Right cardiac atrium (tissue), 5 donors: ENCODE measurements around the gene REEP3. TPM values are rescaled to one million over a fixed set of nuclear protein-coding genes. Genes with fewer than 3 reads are reported as not detected.
"Not testable (repeated sequence)": the region's sequence is repeated elsewhere in the genome, so short reads cannot be mapped to it uniquely, and the experiment has no call there.

Experiments used
- ATAC-seq, 2 donors: fragments of 200-7000 bp; cut with Tn5 transposase; one replicate each; pipeline versions ENCODE4 v1.8.0 to v1.9.1; 2020; ENCODE audit warnings: moderate library complexity in 2 of 2, mild to moderate bottlenecking in 1 of 2
- DNase-seq, 3 donors: peaks; one replicate each; pipeline ENCODE4 v3.0.0-alpha.2; 2020
- H3K27ac ChIP-seq: one replicate; pipeline ENCODE4 v1.5.1; 2013; ENCODE audit warnings: mild to moderate bottlenecking, low read length, control low read depth, moderate library complexity
- H3K27me3 ChIP-seq: one replicate; pipeline ENCODE4 v1.6.1; 2013; ENCODE audit not compliant: control insufficient read depth, insufficient read depth
- H3K4me1 ChIP-seq: one replicate; pipeline ENCODE4 v1.6.1; 2013; ENCODE audit warnings: low read length; ENCODE audit not compliant: control insufficient read depth, insufficient read depth
- H3K4me3 ChIP-seq: one replicate; pipeline ENCODE4 v1.5.1; 2013; ENCODE audit warnings: low read length, control low read depth
- H3K9me3 ChIP-seq: one replicate; pipeline ENCODE4 v1.6.1; 2013; ENCODE audit warnings: low read length; ENCODE audit not compliant: control insufficient read depth
- WGBS: extraction: QIAGEN DNeasy Blood & Tissue Kit; methylation state at CpG from one replicate; pipeline ENCODE4 v1.1.7; 2013; 5-methylcytosine and 5-hydroxymethylcytosine counted together
- intact Hi-C, 4 donors: fragments of 100-400 bp; cut with DNase I; formaldehyde crosslinking; loops; one replicate each; pipeline versions ENCODE4 v1.11.0 to v1.14.0; 2022 to 2023
- polyA plus RNA-seq: library from polyadenylated mRNA; stranded (reverse); fragments of 200-250 nt; gene quantifications from one replicate; pipeline ENCODE4 v1.2.3, GENCODE V29; 2013
- total RNA-seq, 4 donors: library from RNA; stranded (reverse); fragmentation: NEBNext Ultra II Directional; extraction: Animal tissue kit (Norgen Biotek cat#: 25700); gene quantifications; one replicate each; pipeline ENCODE4 v1.2.1, GENCODE V29; 2021
- donor health status: healthy with polysubstance abuse.
- donor health status: DM: no; HTN: yes; CAD: no.
- donor health status: DM: no; HTN: no; CAD: no.
- donor health status: DM: no; HTN: yes; CAD: no; lungs with severe emphysema.
- donor health status: DM: yes; HTN: yes; CAD: no.

Gene REEP3
- total and polyA plus RNA-seq, 5 donors, result 11.9 to 29.7 (median 23.0) TPM

- no peak for DNase-seq
- Histone ChIP-seq H3K4me3 (no peak overlapping the region), H3K27ac (no peak overlapping the region), H3K27me3 (no peaks in the 10 kb centered on the region), H3K9me3 (no peaks in the 10 kb centered on the region), H3K4me1 (peaks cover 2% of the 10 kb centered on the region)
- 62% methylated on average over 3 of the region's 3 CpGs for WGBS
- intact Hi-C loops, result no loop called here
- ATAC-seq, result no peak
Measured at GRCh38 chr10:63549810-63550209, 28.6 kb downstream of the REEP3 start.

GRCh38 chr10:63553031-63553430 lies 31.8 kb downstream of the REEP3 start:
- 88% methylated on average over 4 of the region's 4 CpGs for WGBS
- Histone ChIP-seq H3K4me3 (no peak overlapping the region), H3K4me1 (no peaks in the 10 kb centered on the region), H3K27ac (no peak overlapping the region), H3K27me3 (no peaks in the 10 kb centered on the region), H3K9me3 (no peaks in the 10 kb centered on the region)
- no peak for ATAC-seq
- no peak for DNase-seq
- intact Hi-C loops, result no loop called here

- intact Hi-C loops, result no loop called here
- H3K27ac ChIP-seq, result no peak overlapping the region
- H3K4me1 ChIP-seq, result no peaks in the 10 kb centered on the region
- H3K4me3 ChIP-seq, result no peak overlapping the region
- H3K9me3 ChIP-seq, result no peaks in the 10 kb centered on the region
- 93% methylated on average over 6 of the region's 6 CpGs for WGBS
- DNase-seq, result no peak
- no peaks in the 10 kb centered on the region for H3K27me3 ChIP-seq
- no peak for ATAC-seq
Measured at GRCh38 chr10:63553473-63553872, 32.3 kb downstream of the REEP3 start.

GRCh38 chr10:63554657-63555056 lies 33.5 kb downstream of the REEP3 start:
- Histone ChIP-seq H3K4me3 (no peak overlapping the region), H3K27ac (no peak overlapping the region), H3K27me3 (no peaks in the 10 kb centered on the region), H3K9me3 (no peaks in the 10 kb centered on the region), H3K4me1 (no peaks in the 10 kb centered on the region)
- ATAC-seq (peak in 1 of 2 donors; percentile 52), DNase-seq (no peak)
- intact Hi-C loops, result no loop called here
- 89% methylated on average over 2 of the region's 2 CpGs for WGBS

GRCh38 chr10:63555330-63555729 lies 34.1 kb downstream of the REEP3 start:
- H3K27me3 ChIP-seq, result no peaks in the 10 kb centered on the region
- 66% methylated on average over 2 of the region's 2 CpGs for WGBS
- intact Hi-C loops, result no loop called here
- no peak for DNase-seq
- H3K27ac ChIP-seq, result no peak overlapping the region
- H3K4me3 ChIP-seq, result no peak overlapping the region
- no peaks in the 10 kb centered on the region for H3K9me3 ChIP-seq
- no peak for ATAC-seq
- no peaks in the 10 kb centered on the region for H3K4me1 ChIP-seq

GRCh38 chr10:63558132-63558784 lies 37.1 kb downstream of the REEP3 start:
- intact Hi-C loops, result no loop called here
- Histone ChIP-seq H3K9me3 (no peaks in the 10 kb centered on the region), H3K4me3 (no peak overlapping the region), H3K4me1 (no peaks in the 10 kb centered on the region), H3K27ac (no peak overlapping the region), H3K27me3 (no peaks in the 10 kb centered on the region)
- ATAC-seq, result no peak
- 98% methylated on average over 5 of the region's 5 CpGs for WGBS
- no peak for DNase-seq

- H3K27me3 ChIP-seq, result no peaks in the 10 kb centered on the region
- WGBS, result 71% methylated on average over 5 of the region's 5 CpGs
- no peak overlapping the region for H3K4me3 ChIP-seq
- no peak for ATAC-seq
- intact Hi-C loops, result no loop called here
- DNase-seq, result no peak
- H3K27ac ChIP-seq, result no peak overlapping the region
- H3K9me3 ChIP-seq, result no peaks in the 10 kb centered on the region
- H3K4me1 ChIP-seq, result no peaks in the 10 kb centered on the region
Measured at GRCh38 chr10:63561341-63561740, 40.1 kb downstream of the REEP3 start.

- Histone ChIP-seq H3K9me3 (no peaks in the 10 kb centered on the region), H3K4me1 (no peaks in the 10 kb centered on the region), H3K27ac (no peak overlapping the region), H3K4me3 (no peak overlapping the region), H3K27me3 (no peaks in the 10 kb centered on the region)
- ATAC-seq (no peak), DNase-seq (no peak)
- WGBS, result 91% methylated on average over 3 of the region's 3 CpGs
- intact Hi-C loops, result no loop called here
Measured at GRCh38 chr10:63562391-63562790, 41.2 kb downstream of the REEP3 start.

- Histone ChIP-seq H3K4me3 (no peak overlapping the region), H3K4me1 (no peaks in the 10 kb centered on the region), H3K27ac (no peak overlapping the region), H3K9me3 (no peaks in the 10 kb centered on the region), H3K27me3 (no peaks in the 10 kb centered on the region)
- intact Hi-C loops, result no loop called here
- no peak for DNase-seq
- 71% methylated on average over 4 of the region's 4 CpGs for WGBS
- ATAC-seq, result peak in 1 of 2 donors; percentile 50
Measured at GRCh38 chr10:63562857-63563256, 41.7 kb downstream of the REEP3 start.

- H3K4me3 ChIP-seq, result no peak overlapping the region
- no peaks in the 10 kb centered on the region for H3K4me1 ChIP-seq
- WGBS, result 53% methylated on average over 3 of the region's 3 CpGs
- no peak for ATAC-seq
- H3K9me3 ChIP-seq, result no peaks in the 10 kb centered on the region
- H3K27me3 ChIP-seq, result no peaks in the 10 kb centered on the region
- intact Hi-C loops, result no loop called here
- no peak overlapping the region for H3K27ac ChIP-seq
- DNase-seq, result no peak
Measured at GRCh38 chr10:63563623-63564022, 42.4 kb downstream of the REEP3 start.

- not testable (repeated sequence) for H3K9me3 ChIP-seq
Measured at GRCh38 chr10:63564731-63565130, 43.5 kb downstream of the REEP3 start.

More at GRCh38 chr10:63564731-63565130, 43.5 kb downstream of the REEP3 start:
- H3K27me3 ChIP-seq, H3K27ac ChIP-seq, ATAC-seq, H3K4me1 ChIP-seq, H3K4me3 ChIP-seq, intact Hi-C loops, DNase-seq: not testable (repeated sequence)
- WGBS, result 98% methylated on average over 3 of the region's 3 CpGs
